K562 (cell line): ENCODE data around the gene NRXN2. TPM values are rescaled to one million over a fixed set of nuclear protein-coding genes. Genes with fewer than 3 reads are reported as not detected.

Source experiments
- CBX8 ChIP-seq: fragments of 200-600 bp; sonication (generic); IDR thresholded peaks from 2 replicates; pipeline ENCODE4 v1.6.1; 2012; ENCODE audit warnings: borderline replicate concordance, mixed run types, low read depth, mild to moderate bottlenecking, moderate library complexity, mixed read lengths, low read length, control low read depth, inconsistent platforms; ENCODE audit not compliant: poor library complexity, severe bottlenecking; ENCODE audit errors: extremely low read depth
- CREM ChIP-seq: IDR thresholded peaks from 2 replicates; pipeline ENCODE4 v1.6.1; 2014; ENCODE audit warnings: antibody characterized with exemption, low read depth
- DDX20 ChIP-seq: fragments of 450-650 bp; IDR thresholded peaks from 2 replicates; pipeline ENCODE4 v1.6.1; 2016; ENCODE audit warnings: missing genetic modification characterization, low read depth, mild to moderate bottlenecking, missing compliant biosample characterization, moderate library complexity
- ETV6 ChIP-seq, 3 experiments: fragments of 150-350 bp in 1 of 3; sonication (generic) in 1 of 3; formaldehyde crosslinking in 1 of 3; IDR thresholded peaks; 2 replicates each; pipeline versions ENCODE4 v1.6.1 to v1.8.0; 2014 to 2022; ENCODE audit warnings: borderline replicate concordance in 2 of 3, low read depth in 2 of 3, antibody characterized with exemption in 1 of 3, low read length in 1 of 3, mild to moderate bottlenecking in 1 of 3, missing genetic modification reagents in 1 of 3
- GATAD2A ChIP-seq: fragments of 450-650 bp; IDR thresholded peaks from 2 replicates; pipeline ENCODE4 v1.6.1; 2017
- MIER1 ChIP-seq: fragments of 450-650 bp; IDR thresholded peaks from 2 replicates; pipeline ENCODE4 v1.6.1; 2016; ENCODE audit warnings: antibody characterized with exemption, mild to moderate bottlenecking, low read depth
- NBN ChIP-seq: fragments of 450-650 bp; IDR thresholded peaks from 2 replicates; pipeline ENCODE4 v1.6.1; 2016; ENCODE audit warnings: low read depth, mild to moderate bottlenecking
- PTRF ChIP-seq: fragments of 450-650 bp; IDR thresholded peaks from 2 replicates; pipeline ENCODE4 v1.6.1; 2016; ENCODE audit warnings: mild to moderate bottlenecking, missing genetic modification characterization, missing compliant biosample characterization
- SIN3A ChIP-seq, 2 experiments: fragments of 150-350 bp in 1 of 2; IDR thresholded peaks; 2 replicates each; pipeline ENCODE4 v1.6.1; 2011 to 2016; ENCODE audit warnings: borderline replicate concordance in 2 of 2, low read depth in 2 of 2, low read length in 2 of 2, mild to moderate bottlenecking in 2 of 2, moderate library complexity in 2 of 2; ENCODE audit not compliant: control insufficient read depth in 1 of 2
- SMARCA5 ChIP-seq: fragments of 450-650 bp; IDR thresholded peaks from 2 replicates; pipeline ENCODE4 v1.6.1; 2016
- SRSF1 ChIP-seq: fragments of 200-400 bp; formaldehyde crosslinking; IDR thresholded peaks from 2 replicates; pipeline ENCODE4 v1.6.1; 2017; ENCODE audit warnings: mild to moderate bottlenecking, low read depth, low read length, moderate library complexity
- TBP ChIP-seq: optimal IDR thresholded peaks from 2 replicates; pipeline ENCODE3; 2011; ENCODE audit warnings: low read depth, low read length, improper control_type of control experiment
- THRAP3 ChIP-seq: fragments of 450-650 bp; IDR thresholded peaks from 2 replicates; pipeline ENCODE4 v1.6.1; 2016; ENCODE audit warnings: mild to moderate bottlenecking, inconsistent platforms, borderline replicate concordance
- ZNF3 ChIP-seq: fragments of 250-450 bp; sonication (Bioruptor Pico); IDR thresholded peaks from 2 replicates; pipeline ENCODE4 v1.5.0; 2021; ENCODE audit warnings: mild to moderate bottlenecking, moderate library complexity
- ZNF583 ChIP-seq: fragments of 250-450 bp; sonication (Bioruptor Pico); IDR thresholded peaks from 2 replicates; pipeline ENCODE4 v1.4.0; 2020
- polyA plus RNA-seq, 8 experiments: library from polyadenylated mRNA; depleted of rRNA in 4 of 8; stranded (reverse) in 5 of 8; unstranded in 3 of 8; fragments of >200 nt; fragmentation: Nextera tagmentation in 2 of 8; fragmentation: Illumina TruSeq in 1 of 8; extraction: Ambion mirVana in 2 of 8; extraction: Trizol in 1 of 8; gene quantifications; 2 replicates each; pipeline versions ENCODE4 v1.2.1 to v1.2.3, GENCODE V29; 2011 to 2014; ENCODE audit warnings: inconsistent platforms in 1 of 8, missing spikeins in 1 of 8
- total RNA-seq, 7 experiments: library from RNA; depleted of rRNA in 6 of 7; stranded (reverse); fragments of >200 nt in 6 of 7; fragmentation: Illumina TruSeq in 2 of 7; extraction: Trizol in 2 of 7; gene quantifications; 2 replicates each; pipeline versions ENCODE4 v1.2.1 to v1.2.3, GENCODE V29; 2011 to 2021; ENCODE audit warnings: low replicate concordance in 1 of 7
- TF ChIP-seq, protein P1 (sequence below): fragments of 250-450 bp; sonication (Bioruptor Pico); IDR thresholded peaks from 2 replicates; pipeline ENCODE4 v1.4.0; 2020; ENCODE audit warnings: mild to moderate bottlenecking, moderate library complexity
- TF ChIP-seq, protein P2 (sequence below): fragments of 200-800 bp; sonication (Bioruptor generic); IDR thresholded peaks from 2 replicates; pipeline ENCODE4 v1.6.1; 2017; ENCODE audit warnings: missing genetic modification characterization, missing compliant biosample characterization
- TF ChIP-seq, protein P3 (sequence below): fragments of 250-450 bp; sonication (Bioruptor Pico); IDR thresholded peaks from 2 replicates; pipeline ENCODE4 v1.4.0; 2020; ENCODE audit warnings: mild to moderate bottlenecking, moderate library complexity
- TF ChIP-seq, protein P4 (sequence below): fragments of 250-450 bp; sonication (Bioruptor Pico); IDR thresholded peaks from 2 replicates; pipeline ENCODE4 v1.5.1; 2021; ENCODE audit warnings: mild to moderate bottlenecking

Gene NRXN2
- total and polyA plus RNA-seq, 9 of the 15 experiments (the other 6 are each of a cell fraction or from before 2014, with no cell fraction given) = 0.07 to 0.47 (median 0.15) TPM; not detected in 4

DNA sequence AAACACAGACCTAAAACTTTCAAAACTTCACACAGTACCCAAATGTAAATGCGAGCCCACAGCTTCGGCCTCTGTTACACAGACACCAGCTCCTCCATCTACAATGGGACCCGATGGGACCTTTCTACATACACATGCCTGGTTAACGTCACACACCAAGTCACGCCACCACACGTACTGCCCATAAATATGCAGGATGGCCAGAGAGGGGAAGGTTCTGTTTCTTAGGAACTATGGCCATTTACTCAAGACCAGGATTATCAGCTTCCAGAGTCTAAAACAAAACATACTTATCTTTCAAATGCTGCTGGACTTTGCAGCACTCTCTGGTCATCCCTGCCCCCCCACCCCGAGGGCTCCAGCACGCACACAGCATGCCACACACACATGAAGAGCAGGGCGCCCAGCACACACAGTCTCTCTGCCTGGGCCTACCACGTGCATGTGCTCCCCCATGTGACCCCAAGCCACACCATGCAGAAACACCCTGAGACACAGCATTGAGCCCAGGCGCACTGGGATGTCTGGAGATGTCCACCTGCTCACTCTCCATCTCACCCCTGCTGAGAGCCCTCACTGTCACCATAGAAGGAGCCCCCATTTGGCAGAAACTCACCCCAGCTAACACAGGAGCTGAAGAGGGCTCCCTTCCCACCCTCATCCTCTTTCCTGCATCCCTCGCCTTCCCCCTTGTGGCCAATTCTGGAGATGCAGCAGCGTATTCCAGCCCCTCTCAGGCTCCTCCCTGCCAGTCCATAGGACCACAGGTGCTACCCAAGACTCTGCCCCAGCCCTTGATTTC, 70.2 kb downstream of the NRXN2 start (continued):
- TF ChIP-seq, protein P1, sequence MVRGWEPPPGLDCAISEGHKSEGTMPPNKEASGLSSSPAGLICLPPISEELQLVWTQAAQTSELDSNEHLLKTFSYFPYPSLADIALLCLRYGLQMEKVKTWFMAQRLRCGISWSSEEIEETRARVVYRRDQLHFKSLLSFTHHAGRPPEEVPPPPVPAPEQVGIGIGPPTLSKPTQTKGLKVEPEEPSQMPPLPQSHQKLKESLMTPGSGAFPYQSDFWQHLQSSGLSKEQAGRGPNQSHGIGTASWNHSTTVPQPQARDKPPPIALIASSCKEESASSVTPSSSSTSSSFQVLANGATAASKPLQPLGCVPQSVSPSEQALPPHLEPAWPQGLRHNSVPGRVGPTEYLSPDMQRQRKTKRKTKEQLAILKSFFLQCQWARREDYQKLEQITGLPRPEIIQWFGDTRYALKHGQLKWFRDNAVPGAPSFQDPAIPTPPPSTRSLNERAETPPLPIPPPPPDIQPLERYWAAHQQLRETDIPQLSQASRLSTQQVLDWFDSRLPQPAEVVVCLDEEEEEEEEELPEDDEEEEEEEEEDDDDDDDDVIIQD = no peak
- TF ChIP-seq ZNF3 (CRISPR knock-in tag) (no peak), CBX8 (no peak), CREM (no peak), NBN (no peak), SRSF1 (no peak), PTRF (tag) (no peak), THRAP3 (0 out of 2 replicates have a peak, but pooled peaks have one; percentile 24), ETV6 (IDR thresholded peaks at IDR 0.05; ENCODE audit: borderline replicate concordance in 1 of 2, low read depth in 2 of 2, low read length in 1 of 2) (no peak), ETV6 (CRISPR knock-in tag; IDR thresholded peaks at IDR 0.05; ENCODE audit: borderline replicate concordance) (no peak), DDX20 (no peak), GATAD2A (no peak), MIER1 (no peak), ZNF583 (CRISPR knock-in tag) (no peak), SMARCA5 (no peak), SIN3A (IDR thresholded peaks at IDR 0.05; ENCODE audit: borderline replicate concordance in 2 of 2, control insufficient read depth in 1 of 2, low read depth in 2 of 2, low read length in 2 of 2) (no peak), TBP (peak; percentile 62)
- TF ChIP-seq, protein P2, sequence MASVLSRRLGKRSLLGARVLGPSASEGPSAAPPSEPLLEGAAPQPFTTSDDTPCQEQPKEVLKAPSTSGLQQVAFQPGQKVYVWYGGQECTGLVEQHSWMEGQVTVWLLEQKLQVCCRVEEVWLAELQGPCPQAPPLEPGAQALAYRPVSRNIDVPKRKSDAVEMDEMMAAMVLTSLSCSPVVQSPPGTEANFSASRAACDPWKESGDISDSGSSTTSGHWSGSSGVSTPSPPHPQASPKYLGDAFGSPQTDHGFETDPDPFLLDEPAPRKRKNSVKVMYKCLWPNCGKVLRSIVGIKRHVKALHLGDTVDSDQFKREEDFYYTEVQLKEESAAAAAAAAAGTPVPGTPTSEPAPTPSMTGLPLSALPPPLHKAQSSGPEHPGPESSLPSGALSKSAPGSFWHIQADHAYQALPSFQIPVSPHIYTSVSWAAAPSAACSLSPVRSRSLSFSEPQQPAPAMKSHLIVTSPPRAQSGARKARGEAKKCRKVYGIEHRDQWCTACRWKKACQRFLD (CRISPR knock-in tag) = no peak
- TF ChIP-seq, protein P3, sequence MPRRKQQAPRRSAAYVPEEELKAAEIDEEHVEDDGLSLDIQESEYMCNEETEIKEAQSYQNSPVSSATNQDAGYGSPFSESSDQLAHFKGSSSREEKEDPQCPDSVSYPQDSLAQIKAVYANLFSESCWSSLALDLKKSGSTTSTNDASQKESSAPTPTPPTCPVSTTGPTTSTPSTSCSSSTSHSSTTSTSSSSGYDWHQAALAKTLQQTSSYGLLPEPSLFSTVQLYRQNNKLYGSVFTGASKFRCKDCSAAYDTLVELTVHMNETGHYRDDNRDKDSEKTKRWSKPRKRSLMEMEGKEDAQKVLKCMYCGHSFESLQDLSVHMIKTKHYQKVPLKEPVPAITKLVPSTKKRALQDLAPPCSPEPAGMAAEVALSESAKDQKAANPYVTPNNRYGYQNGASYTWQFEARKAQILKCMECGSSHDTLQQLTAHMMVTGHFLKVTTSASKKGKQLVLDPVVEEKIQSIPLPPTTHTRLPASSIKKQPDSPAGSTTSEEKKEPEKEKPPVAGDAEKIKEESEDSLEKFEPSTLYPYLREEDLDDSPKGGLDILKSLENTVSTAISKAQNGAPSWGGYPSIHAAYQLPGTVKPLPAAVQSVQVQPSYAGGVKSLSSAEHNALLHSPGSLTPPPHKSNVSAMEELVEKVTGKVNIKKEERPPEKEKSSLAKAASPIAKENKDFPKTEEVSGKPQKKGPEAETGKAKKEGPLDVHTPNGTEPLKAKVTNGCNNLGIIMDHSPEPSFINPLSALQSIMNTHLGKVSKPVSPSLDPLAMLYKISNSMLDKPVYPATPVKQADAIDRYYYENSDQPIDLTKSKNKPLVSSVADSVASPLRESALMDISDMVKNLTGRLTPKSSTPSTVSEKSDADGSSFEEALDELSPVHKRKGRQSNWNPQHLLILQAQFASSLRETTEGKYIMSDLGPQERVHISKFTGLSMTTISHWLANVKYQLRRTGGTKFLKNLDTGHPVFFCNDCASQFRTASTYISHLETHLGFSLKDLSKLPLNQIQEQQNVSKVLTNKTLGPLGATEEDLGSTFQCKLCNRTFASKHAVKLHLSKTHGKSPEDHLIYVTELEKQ (CRISPR knock-in tag) = no peak
- TF ChIP-seq, protein P4, sequence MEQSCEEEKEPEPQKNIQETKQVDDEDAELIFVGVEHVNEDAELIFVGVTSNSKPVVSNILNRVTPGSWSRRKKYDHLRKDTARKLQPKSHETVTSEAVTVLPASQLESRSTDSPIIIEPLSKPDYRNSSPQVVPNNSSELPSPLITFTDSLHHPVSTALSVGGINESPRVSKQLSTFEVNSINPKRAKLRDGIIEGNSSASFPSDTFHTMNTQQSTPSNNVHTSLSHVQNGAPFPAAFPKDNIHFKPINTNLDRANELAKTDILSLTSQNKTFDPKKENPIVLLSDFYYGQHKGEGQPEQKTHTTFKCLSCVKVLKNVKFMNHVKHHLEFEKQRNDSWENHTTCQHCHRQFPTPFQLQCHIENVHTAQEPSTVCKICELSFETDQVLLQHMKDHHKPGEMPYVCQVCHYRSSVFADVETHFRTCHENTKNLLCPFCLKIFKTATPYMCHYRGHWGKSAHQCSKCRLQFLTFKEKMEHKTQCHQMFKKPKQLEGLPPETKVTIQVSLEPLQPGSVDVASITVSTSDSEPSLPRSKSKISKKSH = no peak
